H1 (cell line): ENCODE results near the gene SMAD7. TPM values are rescaled to one million over a fixed set of nuclear protein-coding genes. Genes with fewer than 3 reads are reported as not detected.

ENCODE experiments used
- CTCF ChIA-PET: fragments of 300-600 bp; sonication (Branson Sonifier 250); formaldehyde crosslinking; loops from one replicate; lab custom pipeline; 2021; ENCODE audit not compliant: partially characterized antibody; lab: Charles Lee
- POLR2A ChIA-PET: fragments of 300-600 bp; sonication (Branson Sonifier 250); formaldehyde crosslinking; loops from one replicate; lab custom pipeline; 2021; ENCODE audit warnings: inconsistent platforms; ENCODE audit not compliant: partially characterized antibody; lab: Charles Lee
- DNase-seq, 2 experiments: peaks; one replicate each; pipeline versions ENCODE4 v3.0.0 to v3.0.0-alpha.2; 2010 to 2022; ENCODE audit warnings: low spot score in 2 of 2, low read depth in 1 of 2, mixed read lengths in 1 of 2
- FAIRE-seq: peaks from 2 replicates; lab custom pipeline; 2011; peaks lifted over from hg19 to GRCh38; lab: Jason Lieb, UNC
- H2AFZ ChIP-seq: 2 replicates; pipeline ENCODE4 v1.8.1; 2012; ENCODE audit warnings: low read length, inconsistent platforms
- H2AK5ac ChIP-seq: 2 replicates; pipeline ENCODE4 v1.6.1; 2013; ENCODE audit warnings: low read depth, low read length
- H2BK120ac ChIP-seq: replicated peaks from 2 replicates; pipeline ENCODE3; 2013; ENCODE audit warnings: low read depth, low read length, inconsistent platforms
- H2BK12ac ChIP-seq: 2 replicates; pipeline ENCODE4 v1.6.1; 2013; ENCODE audit warnings: low read depth, low read length
- H2BK15ac ChIP-seq: 2 replicates; pipeline ENCODE4 v1.6.1; 2013; ENCODE audit warnings: low read length
- H2BK20ac ChIP-seq: 2 replicates; pipeline ENCODE4 v1.6.1; 2013; ENCODE audit warnings: low read length
- H2BK5ac ChIP-seq: 2 replicates; pipeline ENCODE4 v1.6.1; 2013; ENCODE audit warnings: low read depth, low read length
- H3K14ac ChIP-seq: 2 replicates; pipeline ENCODE4 v1.6.1; 2013; ENCODE audit warnings: inconsistent platforms; ENCODE audit not compliant: insufficient read length
- H3K18ac ChIP-seq: 2 replicates; pipeline ENCODE4 v1.6.1; 2013; ENCODE audit warnings: low read length; ENCODE audit errors: extremely low read depth
- H3K23ac ChIP-seq: 2 replicates; pipeline ENCODE4 v1.6.1; 2013; ENCODE audit warnings: inconsistent platforms; ENCODE audit not compliant: insufficient read length
- H3K23me2 ChIP-seq: 2 replicates; pipeline ENCODE4 v1.6.1; 2013; ENCODE audit warnings: low read depth, low read length
- H3K27ac ChIP-seq: 2 replicates; pipeline ENCODE4 v1.6.1; 2011; ENCODE audit warnings: low read depth, low read length, inconsistent platforms
- H3K27me3 ChIP-seq, 4 experiments: replicated peaks in 1 of 4; 1 replicate in 1 of 4; 2 replicates in 3 of 4; pipeline versions ENCODE4 v1.6.1 to v1.8.1; 2011 to 2013; ENCODE audit warnings: low read length in 3 of 4, mild to moderate bottlenecking in 3 of 4, inconsistent platforms in 2 of 4, mixed read lengths in 2 of 4, moderate library complexity in 1 of 4; ENCODE audit not compliant: control insufficient read depth in 3 of 4, insufficient read depth in 3 of 4; ENCODE audit errors: extremely low read depth in 1 of 4
- H3K36me3 ChIP-seq, 4 experiments: 2 replicates each; pipeline versions ENCODE4 v1.6.1 to v1.8.1; 2011 to 2013; ENCODE audit warnings: mild to moderate bottlenecking in 4 of 4, low read length in 3 of 4, moderate library complexity in 2 of 4, control low read depth in 1 of 4, inconsistent platforms in 1 of 4; ENCODE audit not compliant: insufficient read depth in 4 of 4, control insufficient read depth in 2 of 4
- H3K4ac ChIP-seq: replicated peaks from 2 replicates; pipeline ENCODE3; 2013; ENCODE audit warnings: low read length, low read depth, mixed read lengths, inconsistent platforms; ENCODE audit not compliant: insufficient read length
- H3K4me1 ChIP-seq, 4 experiments: replicated peaks in 1 of 4; 1 replicate in 1 of 4; 2 replicates in 3 of 4; pipeline versions ENCODE4 v1.6.1 to v1.8.1; 2011 to 2013; ENCODE audit warnings: low read length in 3 of 4, inconsistent platforms in 2 of 4, mixed read lengths in 1 of 4; ENCODE audit not compliant: insufficient read depth in 4 of 4, control insufficient read depth in 3 of 4
- H3K4me2 ChIP-seq, 2 experiments: 2 replicates each; pipeline versions ENCODE4 v1.6.1 to v1.8.1; 2011 to 2013; ENCODE audit warnings: low read depth in 2 of 2, low read length in 2 of 2, control low read depth in 1 of 2, inconsistent platforms in 1 of 2, mild to moderate bottlenecking in 1 of 2; ENCODE audit not compliant: insufficient read depth in 1 of 2
- H3K4me3 ChIP-seq, 4 experiments: fragments of 200-600, 300-600 bp in 1 of 4; sonication (generic), shearing (Covaris generic), sonication (Bioruptor Twin) in 1 of 4; 2 replicates each; pipeline versions ENCODE4 v1.5.1 to v1.8.1; 2011 to 2016; ENCODE audit warnings: low read length in 4 of 4, low read depth in 3 of 4, control low read depth in 2 of 4, inconsistent platforms in 2 of 4, mild to moderate bottlenecking in 2 of 4, mixed read lengths in 1 of 4, moderate library complexity in 1 of 4; ENCODE audit not compliant: insufficient read depth in 2 of 4; ENCODE audit errors: extremely low read depth in 1 of 4
- H3K56ac ChIP-seq: replicated peaks from 2 replicates; pipeline ENCODE3; 2013; ENCODE audit warnings: low read depth, mild to moderate bottlenecking, mixed read lengths, low read length, inconsistent platforms; ENCODE audit not compliant: insufficient read length
- H3K79me1 ChIP-seq: 2 replicates; pipeline ENCODE4 v1.6.1; 2013; ENCODE audit warnings: low read depth, low read length, control low read depth
- H3K79me2 ChIP-seq, 2 experiments: 2 replicates each; pipeline versions ENCODE4 v1.6.1 to v1.8.1; 2012 to 2013; ENCODE audit warnings: low read length in 2 of 2, mild to moderate bottlenecking in 2 of 2, inconsistent platforms in 1 of 2; ENCODE audit not compliant: insufficient read depth in 2 of 2, control insufficient read depth in 1 of 2
- H3K9ac ChIP-seq, 4 experiments: replicated peaks in 1 of 4; 1 replicate in 1 of 4; 2 replicates in 3 of 4; pipeline versions ENCODE4 v1.6.1 to v1.8.1; 2011 to 2013; ENCODE audit warnings: low read depth in 3 of 4, low read length in 3 of 4, control low read depth in 2 of 4, mild to moderate bottlenecking in 2 of 4, moderate library complexity in 2 of 4, inconsistent platforms in 1 of 4; ENCODE audit errors: extremely low read depth in 1 of 4
- H3K9me3 ChIP-seq, 2 experiments: 2 replicates each; pipeline versions ENCODE4 v1.6.1 to v1.8.1; 2012 to 2013; ENCODE audit warnings: mild to moderate bottlenecking in 2 of 2, moderate library complexity in 2 of 2, control low read depth in 1 of 2, inconsistent platforms in 1 of 2, low read depth in 1 of 2, low read length in 1 of 2, mixed read lengths in 1 of 2; ENCODE audit not compliant: insufficient read depth in 2 of 2
- H4K20me1 ChIP-seq, 2 experiments: replicated peaks in 1 of 2; 2 replicates each; pipeline versions ENCODE3 to v1.8.1; 2011 to 2013; ENCODE audit warnings: inconsistent platforms in 2 of 2, low read length in 2 of 2, mild to moderate bottlenecking in 1 of 2; ENCODE audit not compliant: insufficient read depth in 2 of 2, control insufficient read depth in 1 of 2
- H4K5ac ChIP-seq: 2 replicates; pipeline ENCODE4 v1.6.1; 2013; ENCODE audit warnings: low read length, low read depth, mixed read lengths, inconsistent platforms; ENCODE audit not compliant: insufficient read length
- H4K8ac ChIP-seq: 2 replicates; pipeline ENCODE4 v1.8.0; 2013; ENCODE audit warnings: mild to moderate bottlenecking, moderate library complexity, low read length, inconsistent platforms; ENCODE audit not compliant: insufficient read depth; ENCODE audit errors: extremely low read depth
- H4K91ac ChIP-seq: replicated peaks from 2 replicates; pipeline ENCODE3; 2013; ENCODE audit warnings: low read length, mixed read lengths, inconsistent platforms; ENCODE audit not compliant: insufficient read length
- RFX5 ChIP-seq: IDR thresholded peaks from 2 replicates; pipeline ENCODE4 v1.6.1; 2011; ENCODE audit warnings: low read depth, low read length, improper control_type of control experiment, borderline replicate concordance
- SIX5 ChIP-seq: IDR thresholded peaks from 2 replicates; pipeline ENCODE4 v1.6.1; 2011; ENCODE audit warnings: mild to moderate bottlenecking, low read depth, low read length
- WGBS, 2 experiments: shearing (Covaris generic) in 1 of 2; methylation state at CpG; one replicate each; pipeline versions ENCODE4 v1.1.6 to v1.1.7; 2013 to 2015; ENCODE audit warnings: low lambda C conversion rate in 2 of 2, mixed read lengths in 2 of 2, inconsistent platforms in 1 of 2, low coverage in 1 of 2, missing lambda C conversion rate in 1 of 2; ENCODE audit not compliant: insufficient replicate concordance in 2 of 2, insufficient coverage in 1 of 2, insufficient read length in 1 of 2; ENCODE audit errors: extremely low coverage in 1 of 2, missing lambda C conversion rate in 1 of 2; 5-methylcytosine and 5-hydroxymethylcytosine counted together
- polyA plus RNA-seq, 7 experiments: library from polyadenylated mRNA; depleted of rRNA in 3 of 7; stranded (reverse) in 5 of 7; unstranded in 2 of 7; fragments of >200 nt in 5 of 7; fragments of 200-250 nt in 2 of 7; gene quantifications; 1 replicate in 5 of 7; 2 replicates in 1 of 7; 4 replicates in 1 of 7; pipeline versions ENCODE4 v1.2.1 to v1.2.3, GENCODE V29; 2011 to 2013; ENCODE audit warnings: missing spikeins in 2 of 7, mixed read lengths in 2 of 7
- total RNA-seq: library from RNA; stranded (reverse); fragmentation: NEBNext Ultra II Directional; extraction: Animal tissue kit (Norgen Biotek cat#: 25700); gene quantifications from 2 replicates; pipeline ENCODE4 v1.2.1, GENCODE V29; 2021

The SMAD7 gene
- total and polyA plus RNA-seq, 2 of the 8 experiments (the other 6 are each of a cell fraction or from before 2014, with no cell fraction given) = 6.5 to 15.5 TPM

DNA sequence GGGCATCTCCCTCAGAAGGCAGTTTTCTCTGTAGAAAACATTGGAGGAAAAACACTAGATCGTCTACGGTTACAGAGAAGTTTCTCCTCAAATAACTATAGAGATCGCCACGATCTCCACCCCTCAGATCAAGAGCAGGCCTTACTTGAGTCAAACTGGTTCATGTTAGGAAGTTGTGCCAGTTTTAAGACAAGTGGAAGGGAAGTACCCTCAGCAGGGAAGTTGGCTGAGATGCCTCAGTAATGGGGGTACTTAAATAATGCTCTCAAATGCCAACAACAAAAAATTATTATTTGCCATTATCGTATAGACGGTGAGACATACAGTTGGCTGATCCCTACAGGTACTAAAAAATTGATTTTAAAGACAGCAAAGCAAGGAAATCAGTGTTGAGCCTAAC, 8.2 kb upstream of the SMAD7 start:
- H3K79me1 ChIP-seq = no peaks in the 10 kb centered on the region
- no peaks in the 10 kb centered on the region for H3K23me2 ChIP-seq
- peak overlapping the region; percentile 98 for H2BK20ac ChIP-seq
- POLR2A ChIA-PET = interaction anchor here (0.7 to 2.4 kb wide), 12 partner anchors 9 to 104 kb away, joined by 3 to 12 read pairs (median 3); no protein-coding TSS in a partner anchor
- CTCF ChIA-PET = interaction anchor here (0.6 to 2.4 kb wide), 4 partner anchors 9 to 131 kb away, joined by 3 to 6 read pairs (median 4); no protein-coding TSS in a partner anchor
- no peak overlapping the region for H2BK15ac ChIP-seq
- peak overlapping the region; percentile 22 to 53; a peak in 3 of 4 replicates for H3K4me2 ChIP-seq
- H4K8ac ChIP-seq = no peak overlapping the region
- no peak overlapping the region for H3K23ac ChIP-seq
- peak overlapping the region; percentile 98 for H2AK5ac ChIP-seq
- FAIRE-seq = peak; percentile 42
- no peak overlapping the region for H2AFZ ChIP-seq
- peak overlapping the region in 1 of 4 experiments; percentile 26; a peak in 1 of 8 replicates for H3K4me3 ChIP-seq
- no peaks in the 10 kb centered on the region for H3K79me2 ChIP-seq
- H3K27me3 ChIP-seq = peaks cover 0 to 10% (median 3%) of the 10 kb centered on the region in 4 experiments; a peak in 1 of 7 replicates
- no peak for DNase-seq
- peak overlapping the region; percentile 75 for H4K91ac ChIP-seq
- H4K20me1 ChIP-seq = no peaks in the 10 kb centered on the region
- no peak overlapping the region for H3K9ac ChIP-seq
- H3K4me1 ChIP-seq = peaks cover 12 to 26% (median 20%) of the 10 kb centered on the region in 4 experiments
- H2BK5ac ChIP-seq = peak overlapping the region; percentile 95
- H3K18ac ChIP-seq = peak overlapping the region; percentile 91
- H2BK12ac ChIP-seq = peak overlapping the region; percentile 98
- no peaks in the 10 kb centered on the region for H3K9me3 ChIP-seq
- H3K4ac ChIP-seq = peak overlapping the region; percentile 63
- no peak overlapping the region for H3K14ac ChIP-seq
- no peaks in the 10 kb centered on the region for H3K36me3 ChIP-seq
- peak overlapping the region; percentile 16 for H2BK120ac ChIP-seq
- H4K5ac ChIP-seq = no peak overlapping the region
- no peak overlapping the region for H3K56ac ChIP-seq
- H3K27ac ChIP-seq = no peak overlapping the region
- 79% methylated on average over 6 of the region's 6 CpGs; no CpG with 5 or more reads in 1 of the 2 experiments for WGBS, 2 experiments
- no peak for TF ChIP-seq SIX5
- TF ChIP-seq RFX5 = no peak
